ENCODE results near the gene MED8.
"Not testable (repeated sequence)": the region's sequence is repeated elsewhere in the genome, so short reads cannot be mapped to it uniquely, and the experiment has no call there.

Gene MED8

GRCh38 chr1:43379476-43379875, 10.1 kb downstream of the MED8 start:
- Mint-ChIP-seq H3K27ac (no peak overlapping the region), H3K4me3 (no peak overlapping the region), H3K36me3 (peaks cover 2% of the 10 kb centered on the region), H3K4me1 (ENCODE audit: low read depth) (peaks cover 18% of the 10 kb centered on the region), H3K9me3 (ENCODE audit: low read depth) (no peaks in the 10 kb centered on the region), H3K27me3 (no peaks in the 10 kb centered on the region)

GRCh38 chr1:43377831-43378230, 11.8 kb downstream of the MED8 start:
- Mint-ChIP-seq H3K36me3 (peaks cover 2% of the 10 kb centered on the region), H3K9me3 (ENCODE audit: low read depth) (no peaks in the 10 kb centered on the region), H3K4me1 (ENCODE audit: low read depth) (peaks cover 18% of the 10 kb centered on the region), H3K4me3 (no peak overlapping the region), H3K27ac (no peak overlapping the region), H3K27me3 (no peaks in the 10 kb centered on the region)

- H3K4me1 Mint-ChIP-seq (ENCODE audit: low read depth) = peaks cover 12% of the 10 kb centered on the region
- H3K9me3 Mint-ChIP-seq (ENCODE audit: low read depth) = no peaks in the 10 kb centered on the region
- no peak overlapping the region for H3K27ac Mint-ChIP-seq
- no peaks in the 10 kb centered on the region for H3K27me3 Mint-ChIP-seq
- H3K4me3 Mint-ChIP-seq = no peak overlapping the region
- H3K36me3 Mint-ChIP-seq = peaks cover 2% of the 10 kb centered on the region
These were observed 12.8 kb downstream of the MED8 start for GRCh38 chr1:43376723-43377235.

- H3K4me1 Mint-ChIP-seq (ENCODE audit: low read depth) = peaks cover 16% of the 10 kb centered on the region
- no peaks in the 10 kb centered on the region for H3K27me3 Mint-ChIP-seq
- H3K36me3 Mint-ChIP-seq = peaks cover 2% of the 10 kb centered on the region
- H3K9me3 Mint-ChIP-seq (ENCODE audit: low read depth) = no peaks in the 10 kb centered on the region
- H3K4me3 Mint-ChIP-seq = no peak overlapping the region
- no peak overlapping the region for H3K27ac Mint-ChIP-seq
These were observed 16.3 kb downstream of the MED8 start for GRCh38 chr1:43373066-43373940.

- Mint-ChIP-seq H3K4me3 (no peak overlapping the region), H3K27me3 (no peaks in the 10 kb centered on the region), H3K36me3 (peaks cover 3% of the 10 kb centered on the region), H3K9me3 (ENCODE audit: low read depth) (no peaks in the 10 kb centered on the region), H3K27ac (no peak overlapping the region), H3K4me1 (ENCODE audit: low read depth) (peaks cover 17% of the 10 kb centered on the region)
These were observed 17.4 kb downstream of the MED8 start for GRCh38 chr1:43372172-43372571.

- H3K4me1 Mint-ChIP-seq (ENCODE audit: low read depth) = peaks cover 22% of the 10 kb centered on the region
- H3K36me3 Mint-ChIP-seq = peaks cover 3% of the 10 kb centered on the region
- H3K9me3 Mint-ChIP-seq (ENCODE audit: low read depth) = no peaks in the 10 kb centered on the region
- H3K27ac Mint-ChIP-seq = no peak overlapping the region
- no peaks in the 10 kb centered on the region for H3K27me3 Mint-ChIP-seq
- peak overlapping the region; percentile 3 for H3K4me3 Mint-ChIP-seq
These were observed 19.0 kb downstream of the MED8 start for GRCh38 chr1:43370564-43370963.

- not testable (repeated sequence) for H3K4me3 Mint-ChIP-seq; H3K36me3 Mint-ChIP-seq; H3K9me3 Mint-ChIP-seq (ENCODE audit: low read depth); H3K27ac Mint-ChIP-seq; H3K27me3 Mint-ChIP-seq
- peaks cover 28% of the 10 kb centered on the region for H3K4me1 Mint-ChIP-seq (ENCODE audit: low read depth)
These were observed 19.8 kb downstream of the MED8 start for GRCh38 chr1:43369779-43370178.

- Mint-ChIP-seq H3K4me3 (peak overlapping the region; percentile 99), H3K27me3 (no peaks in the 10 kb centered on the region), H3K27ac (peak overlapping the region; percentile 95), H3K36me3 (peaks cover 5% of the 10 kb centered on the region), H3K9me3 (ENCODE audit: low read depth) (no peaks in the 10 kb centered on the region), H3K4me1 (ENCODE audit: low read depth) (peaks cover 28% of the 10 kb centered on the region)
These were observed 21.0 kb downstream of the MED8 start for GRCh38 chr1:43368646-43369020.

- peak within 1 kb of the TSS; percentile 99 for H3K4me3 Mint-ChIP-seq
- H3K27ac Mint-ChIP-seq = peak within 1 kb of the TSS; percentile 95
- peaks cover 5% of the 10 kb centered on the region for H3K36me3 Mint-ChIP-seq
- no peaks in the 10 kb centered on the region for H3K27me3 Mint-ChIP-seq
- no peaks in the 10 kb centered on the region for H3K9me3 Mint-ChIP-seq (ENCODE audit: low read depth)
- peaks cover 28% of the 10 kb centered on the region for H3K4me1 Mint-ChIP-seq (ENCODE audit: low read depth)
These were observed 21.5 kb downstream of the MED8 start, which contains the start of gene ELOVL1 for GRCh38 chr1:43367904-43368645. Gene ELOVL1 (minus strand): TSS chr1:43368011. CDS start chr1:43365609, 2,402 bp downstream.

- Mint-ChIP-seq H3K9me3 (ENCODE audit: low read depth) (no peaks in the 10 kb centered on the region), H3K4me1 (ENCODE audit: low read depth) (peaks cover 28% of the 10 kb centered on the region), H3K27me3 (no peaks in the 10 kb centered on the region), H3K27ac (peak overlapping the region; percentile 95), H3K36me3 (peaks cover 5% of the 10 kb centered on the region), H3K4me3 (peak overlapping the region; percentile 91)
These were observed 22.3 kb downstream of the MED8 start for GRCh38 chr1:43367026-43367903.

- Mint-ChIP-seq H3K27me3 (no peaks in the 10 kb centered on the region), H3K4me3 (peak overlapping the region; percentile 91), H3K36me3 (peaks cover 9% of the 10 kb centered on the region), H3K9me3 (ENCODE audit: low read depth) (no peaks in the 10 kb centered on the region), H3K4me1 (ENCODE audit: low read depth) (peaks cover 27% of the 10 kb centered on the region), H3K27ac (peak overlapping the region; percentile 95)
These were observed 23.0 kb downstream of the MED8 start for GRCh38 chr1:43366601-43367025.

- Mint-ChIP-seq H3K27ac (peak overlapping the region; percentile 84), H3K9me3 (ENCODE audit: low read depth) (no peaks in the 10 kb centered on the region), H3K36me3 (peaks cover 11% of the 10 kb centered on the region), H3K4me3 (peak overlapping the region; percentile 72), H3K4me1 (ENCODE audit: low read depth) (peaks cover 25% of the 10 kb centered on the region), H3K27me3 (no peaks in the 10 kb centered on the region)
These were observed 23.4 kb downstream of the MED8 start for GRCh38 chr1:43366179-43366578.

GRCh38 chr1:43365678-43366077, 23.9 kb downstream of the MED8 start:
- Mint-ChIP-seq H3K36me3 (peaks cover 11% of the 10 kb centered on the region), H3K4me3 (peak overlapping the region; percentile 72), H3K9me3 (ENCODE audit: low read depth) (no peaks in the 10 kb centered on the region), H3K27me3 (no peaks in the 10 kb centered on the region), H3K4me1 (ENCODE audit: low read depth) (peaks cover 22% of the 10 kb centered on the region), H3K27ac (peak overlapping the region; percentile 84)

GRCh38 chr1:43363935-43364525, 25.6 kb downstream of the MED8 start:
- Mint-ChIP-seq H3K36me3 (peaks cover 11% of the 10 kb centered on the region), H3K9me3 (ENCODE audit: low read depth) (no peaks in the 10 kb centered on the region), H3K27ac (no peak overlapping the region), H3K4me3 (no peak overlapping the region), H3K27me3 (no peaks in the 10 kb centered on the region), H3K4me1 (ENCODE audit: low read depth) (peaks cover 27% of the 10 kb centered on the region)
